NCI-H1417 (cell line): Measurements from ENCODE around the gene GABBR2.
"Not testable (repeated sequence)": the region's sequence is repeated elsewhere in the genome, so short reads cannot be mapped to it uniquely, and the experiment has no call there.

ENCODE experiments used
- DNase-seq, 3 experiments: peaks; one replicate each; lab custom pipeline; 2025; lab: John Stamatoyannopoulos, UW

GABBR2 gene

DNA sequence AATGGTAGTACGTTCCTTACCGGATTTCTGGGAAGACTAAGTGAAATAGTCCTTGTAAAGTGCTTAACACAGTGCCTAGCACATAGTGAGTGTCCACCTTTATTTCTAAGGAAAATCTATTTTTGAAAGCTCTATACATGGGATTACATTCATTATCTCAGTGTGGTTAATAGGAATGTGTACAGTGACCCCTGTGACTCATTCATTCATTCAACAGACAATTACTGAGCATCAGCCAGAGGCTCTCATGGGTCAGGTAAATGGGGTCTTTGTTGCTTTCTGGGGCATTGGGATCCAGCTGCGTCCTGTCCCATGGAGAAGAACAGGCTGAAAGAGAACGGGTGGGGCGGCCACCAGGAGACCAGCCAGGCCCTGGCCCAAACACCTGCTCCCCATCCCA is 227.1 kb downstream of the GABBR2 start:
- DNase-seq = no peak

DNA sequence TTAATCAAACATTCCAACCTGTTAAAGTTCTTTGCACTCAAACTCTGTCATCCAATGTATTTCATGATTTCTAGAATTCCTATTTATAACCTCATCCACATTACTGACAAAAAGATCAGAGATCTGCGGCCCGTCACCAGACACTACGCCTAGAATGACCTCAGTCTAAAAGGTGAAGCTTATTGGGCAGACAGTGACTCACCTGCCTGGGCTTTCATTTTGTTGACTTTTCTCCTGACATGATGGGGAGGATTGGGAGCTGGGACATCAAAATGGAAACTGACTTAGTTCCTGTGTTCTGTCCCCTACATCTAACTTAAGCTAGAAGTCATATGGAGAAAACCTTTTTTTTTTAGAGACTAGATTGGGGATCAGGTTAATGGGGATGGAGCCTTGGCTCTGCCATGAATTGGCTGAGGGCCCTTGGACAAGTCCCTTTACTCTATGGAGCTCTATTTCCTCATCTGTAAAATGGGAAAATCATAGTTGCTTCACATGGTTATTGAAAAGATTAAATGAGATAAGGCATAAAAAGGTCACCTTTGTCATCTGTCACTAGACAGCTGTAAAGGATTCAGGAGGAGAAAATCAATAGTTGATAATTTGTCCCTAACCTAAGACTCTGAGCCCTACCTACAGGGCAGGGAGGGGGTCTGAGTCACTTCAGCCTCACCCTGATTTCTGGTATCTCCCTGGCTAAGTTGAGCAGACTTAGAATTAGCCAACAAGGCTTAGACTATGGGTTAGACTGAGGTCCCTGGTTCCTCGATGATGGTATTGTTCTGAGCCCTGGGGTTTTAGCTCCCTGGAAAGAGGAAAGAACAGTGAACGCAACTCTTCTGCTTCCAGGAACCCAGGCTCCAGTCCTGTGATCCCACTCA is 228.5 kb downstream of the GABBR2 start:
- DNase-seq = no peak

- no peak for DNase-seq
Observed at GRCh38 chr9:98479449-98479848, 229.3 kb downstream of the GABBR2 start.

DNA sequence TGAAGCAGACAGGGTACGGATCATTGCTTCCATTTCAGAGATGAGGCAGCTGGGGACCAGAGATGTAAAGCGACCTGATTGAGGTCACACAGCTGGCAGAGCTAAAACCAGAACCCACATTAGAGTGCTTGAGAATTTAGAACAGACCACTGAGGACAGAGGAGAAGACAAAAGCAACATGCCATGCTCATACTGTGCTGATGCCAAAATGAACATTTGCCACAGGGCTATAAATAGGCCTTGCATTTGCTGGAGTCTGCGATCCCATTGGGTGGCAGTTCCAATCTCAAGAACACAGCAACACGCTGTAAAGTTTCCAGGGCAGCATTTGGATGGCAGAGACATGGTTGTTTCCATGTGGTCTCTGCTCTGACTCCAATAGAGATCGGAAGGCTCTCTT is 230.9 kb downstream of the GABBR2 start:
- no peak for DNase-seq

DNA sequence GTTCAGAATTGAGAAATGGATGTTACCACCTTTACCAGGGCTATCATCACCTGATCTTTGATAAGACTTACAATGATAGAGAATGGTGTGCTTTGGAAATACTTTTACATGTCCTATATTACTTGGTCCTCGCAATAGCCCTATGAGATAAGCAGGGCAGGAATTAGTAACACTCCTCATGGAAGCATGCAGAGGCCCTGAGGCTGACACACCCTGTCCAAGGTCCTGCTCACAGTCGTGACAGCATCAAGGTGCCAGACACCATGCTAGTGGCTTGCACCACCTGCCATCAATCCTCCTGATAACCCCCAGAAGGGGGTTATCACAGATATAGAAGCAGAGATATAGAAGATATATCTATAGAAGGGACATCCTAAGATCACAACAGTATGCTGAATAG is 236.5 kb downstream of the GABBR2 start:
- no peak for DNase-seq

DNA sequence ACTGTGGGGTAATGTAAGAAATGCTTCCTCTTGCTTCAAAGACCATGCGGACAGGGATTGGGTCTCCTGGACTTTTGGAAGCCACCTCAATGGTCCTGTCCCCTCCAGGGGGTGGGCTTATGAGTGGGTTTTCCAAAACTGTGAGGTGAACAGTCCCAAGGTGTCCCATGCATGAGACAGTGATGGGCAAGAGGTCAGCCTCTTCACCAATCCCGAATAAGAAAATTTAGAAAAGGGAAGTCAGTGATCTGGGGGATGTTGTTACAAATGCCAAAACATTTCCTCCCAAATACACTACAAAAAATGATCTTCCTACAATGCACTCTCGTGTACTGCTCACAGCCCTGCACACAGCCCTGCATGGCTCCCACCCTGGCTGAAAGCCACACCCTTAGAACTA is 237.6 kb downstream of the GABBR2 start:
- no peak for DNase-seq

GRCh38 chr9:98468567-98469239 is 240.0 kb downstream of the GABBR2 start:
- DNase-seq = no peak

GRCh38 chr9:98465799-98466198 is 242.9 kb downstream of the GABBR2 start:
- no peak for DNase-seq

- not testable (repeated sequence) for DNase-seq
Observed at GRCh38 chr9:98464156-98464690, 244.5 kb downstream of the GABBR2 start.

DNA sequence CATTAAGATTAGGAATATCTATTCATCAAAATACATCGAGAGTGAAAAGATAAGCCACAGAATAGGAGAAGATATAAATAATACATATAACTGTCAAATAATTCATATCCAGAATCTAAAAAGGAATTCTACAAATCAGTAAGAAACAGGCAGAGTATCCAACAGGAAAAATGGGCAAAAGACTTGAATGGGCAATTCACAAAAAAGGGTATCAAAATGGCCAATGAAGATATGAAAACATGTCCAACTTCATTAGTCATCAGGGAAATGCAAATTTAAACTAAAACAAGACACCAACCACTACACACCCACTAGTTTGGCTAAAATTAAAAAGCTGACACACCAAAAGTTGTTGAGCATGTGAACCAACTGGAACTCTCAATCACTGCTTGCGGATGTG is 246.4 kb downstream of the GABBR2 start:
- DNase-seq = no peak

DNA sequence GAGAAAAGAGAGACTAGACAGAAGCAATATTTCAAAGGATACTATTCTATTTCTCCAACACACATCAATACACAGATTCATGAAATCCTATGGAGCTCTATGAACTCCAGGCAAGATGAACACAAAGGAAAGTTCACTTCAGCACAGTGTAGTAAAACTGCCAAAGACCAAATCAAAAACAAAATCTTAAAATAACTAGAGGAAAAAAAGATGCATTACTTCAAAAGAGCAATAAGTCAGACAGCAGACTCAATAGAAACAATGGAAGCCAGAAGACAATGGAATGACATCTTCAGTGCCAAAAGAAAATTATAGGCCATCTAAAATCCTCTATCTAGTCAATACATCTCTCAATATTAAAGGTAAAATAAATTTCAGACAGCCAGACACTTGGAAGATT is 248.0 kb downstream of the GABBR2 start:
- no peak for DNase-seq

DNA sequence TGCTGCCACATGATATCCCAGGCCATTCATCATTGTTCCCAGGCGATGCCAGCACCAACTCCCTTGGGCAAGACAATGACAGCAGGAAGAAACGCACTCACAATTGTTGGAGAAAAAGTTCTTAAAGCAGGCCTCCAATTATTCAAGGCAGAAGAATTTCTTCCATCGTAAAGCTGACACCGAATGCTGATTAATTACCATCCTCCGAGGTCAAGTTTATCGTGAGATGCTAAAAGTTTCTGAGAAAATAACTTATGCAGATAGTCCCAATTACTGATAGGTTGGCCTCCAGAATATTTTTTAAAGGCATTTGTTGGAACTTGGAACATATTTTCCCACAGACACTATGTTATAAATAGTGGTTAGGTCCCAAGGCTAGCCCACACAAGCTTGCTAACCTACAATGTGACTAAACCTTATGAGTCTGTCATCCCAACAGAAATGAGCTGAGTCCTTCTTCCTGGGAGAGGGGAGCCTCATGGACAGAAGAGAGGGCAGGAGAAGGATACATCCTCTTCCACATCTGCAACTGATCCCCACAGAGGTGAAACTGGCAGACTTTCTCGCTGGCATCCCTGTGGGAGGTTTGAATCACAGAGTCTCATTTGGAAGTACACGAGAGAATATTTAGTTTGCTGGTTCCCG is 250.9 kb downstream of the GABBR2 start:
- DNase-seq = no peak

- DNase-seq = no peak
Observed at GRCh38 chr9:98456156-98456613, 252.6 kb downstream of the GABBR2 start.

DNA sequence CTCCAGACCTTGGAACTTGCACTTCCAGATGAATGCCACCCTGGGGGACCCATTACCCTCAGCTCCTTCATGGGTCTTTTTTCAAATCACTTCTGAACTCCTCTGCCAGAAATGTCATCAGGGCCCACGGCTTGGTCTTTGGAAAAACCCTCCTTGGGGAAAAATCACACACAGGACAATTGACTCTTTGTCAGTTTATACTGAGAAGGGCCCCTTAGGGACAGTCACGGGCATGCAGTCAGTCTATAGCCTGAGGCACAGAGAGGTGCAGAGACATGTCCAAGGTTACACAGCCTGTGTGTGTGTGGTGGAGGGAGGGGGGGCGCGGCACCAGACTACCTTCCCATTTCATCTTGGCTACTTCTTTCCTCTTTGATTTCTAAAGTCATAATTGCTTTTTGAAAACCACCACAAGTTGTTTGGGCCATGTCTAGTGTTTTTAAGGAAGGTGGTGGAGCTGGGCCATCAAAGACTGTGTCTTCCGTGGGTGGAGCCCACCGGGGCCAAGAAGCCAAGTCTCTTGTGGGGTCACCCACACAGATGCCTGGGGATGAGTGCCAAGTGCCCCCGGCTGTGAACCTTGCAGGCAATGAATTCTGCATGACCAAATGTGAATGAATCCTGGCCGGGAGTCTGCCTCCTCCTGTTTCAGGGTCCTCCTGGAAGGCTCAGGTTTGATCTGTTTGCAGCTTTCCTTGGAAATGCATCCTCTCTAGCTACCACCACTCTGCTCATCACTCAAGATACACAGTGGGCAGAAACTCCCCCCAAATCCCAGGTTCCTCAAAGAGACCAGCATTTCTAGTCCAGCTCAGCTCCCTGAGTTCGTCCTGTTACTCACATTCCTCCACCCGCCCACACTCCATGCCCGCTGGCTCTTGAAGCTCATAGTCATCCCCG is 253.2 kb downstream of the GABBR2 start:
- DNase-seq = no peak

DNA sequence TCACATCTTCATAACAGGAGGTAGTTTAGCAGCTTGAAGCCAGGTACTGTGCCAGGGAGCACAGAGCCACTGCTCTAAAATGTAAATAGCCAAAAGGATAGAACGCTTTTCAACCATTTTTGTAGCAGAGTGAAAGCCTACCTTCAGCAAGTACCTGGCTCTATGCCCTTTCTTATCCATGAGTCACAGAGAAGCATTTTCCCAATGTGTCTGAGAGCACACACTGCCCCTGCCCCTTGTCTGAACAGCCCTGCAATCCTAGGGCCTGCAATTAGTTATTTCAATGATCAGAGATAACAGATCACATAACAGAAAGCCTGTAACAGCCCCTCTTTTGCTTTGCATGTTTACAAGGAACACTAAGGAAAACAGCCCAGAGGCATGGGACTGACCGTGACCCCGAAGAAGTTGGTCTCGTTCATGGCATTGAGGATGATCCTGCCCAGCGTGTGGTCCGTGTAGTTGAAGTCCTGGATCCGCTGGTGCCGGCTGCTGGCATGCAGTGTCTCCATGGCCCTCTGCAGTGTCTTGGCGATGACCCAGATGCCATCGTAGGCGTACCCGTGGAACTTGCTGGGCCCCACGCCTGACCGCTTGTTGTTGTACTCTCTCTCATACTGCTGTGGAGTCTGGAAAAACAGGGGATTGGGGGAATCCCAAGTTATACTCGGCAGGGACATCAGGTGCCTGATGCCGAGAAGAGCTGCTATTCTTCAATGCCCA is 255.0 kb downstream of the GABBR2 start:
- no peak for DNase-seq

GRCh38 chr9:98451576-98451975 is 257.2 kb downstream of the GABBR2 start:
- no peak for DNase-seq

GRCh38 chr9:98450496-98450895 is 258.2 kb downstream of the GABBR2 start:
- DNase-seq = no peak

DNA sequence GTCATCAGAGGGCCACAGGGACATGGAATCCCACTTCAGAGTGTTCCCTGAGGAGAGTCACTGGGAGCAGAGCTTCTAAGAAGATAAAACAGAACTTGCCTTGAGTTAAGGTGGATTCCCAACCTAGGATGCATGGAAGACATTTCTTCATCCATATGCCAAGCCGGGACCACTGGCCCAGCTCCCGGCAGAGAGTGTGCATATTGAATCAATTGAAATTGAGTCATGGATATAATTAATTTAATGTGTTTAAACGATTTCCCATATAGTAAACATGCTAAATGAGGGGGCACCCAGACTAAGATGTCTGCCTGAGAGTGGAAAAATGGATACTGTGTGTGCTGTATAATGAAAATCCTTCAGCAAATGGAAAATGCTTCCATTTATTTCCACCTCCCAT is 258.9 kb downstream of the GABBR2 start:
- no peak for DNase-seq

DNA sequence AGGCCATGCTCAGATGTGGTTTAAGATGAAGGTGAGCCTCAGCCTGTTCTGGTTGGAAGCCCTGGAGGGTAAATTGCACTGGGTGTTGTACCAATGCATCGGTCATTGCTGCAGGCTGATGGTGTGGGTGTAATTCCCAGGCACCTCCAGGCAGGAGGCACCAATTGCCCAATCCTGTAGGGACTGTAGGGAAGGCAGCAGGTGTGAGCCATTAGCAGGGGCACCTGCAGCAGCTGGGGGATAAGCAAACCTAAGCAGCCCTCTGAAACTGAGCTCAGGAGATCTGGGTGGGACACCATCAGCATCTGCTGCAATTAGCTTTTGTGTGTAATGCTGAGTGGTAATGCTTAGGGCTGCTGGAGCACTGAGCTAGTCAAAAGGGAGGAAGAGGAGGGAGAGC is 263.2 kb downstream of the GABBR2 start:
- DNase-seq = peak in 2 of 3 experiments; percentile 6 to 50

DNA sequence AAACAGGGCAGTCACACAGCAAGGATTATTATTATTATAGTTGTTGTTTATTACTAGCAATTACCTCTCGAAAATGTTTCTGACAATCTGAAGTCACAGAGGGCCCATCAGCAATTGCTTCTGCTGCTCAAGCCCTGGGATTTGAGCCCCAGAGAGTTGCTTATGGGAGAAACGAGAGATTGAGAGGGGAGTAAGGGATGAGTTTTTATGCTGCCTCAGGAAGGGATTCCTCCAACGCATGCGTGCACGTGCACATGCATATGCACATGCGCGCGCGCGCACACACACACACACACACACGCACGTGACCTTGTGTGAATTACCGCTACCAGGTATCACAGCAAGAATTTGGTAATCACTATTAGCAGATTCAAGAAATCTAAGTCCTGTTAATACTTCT is 264.1 kb downstream of the GABBR2 start:
- no peak for DNase-seq

DNA sequence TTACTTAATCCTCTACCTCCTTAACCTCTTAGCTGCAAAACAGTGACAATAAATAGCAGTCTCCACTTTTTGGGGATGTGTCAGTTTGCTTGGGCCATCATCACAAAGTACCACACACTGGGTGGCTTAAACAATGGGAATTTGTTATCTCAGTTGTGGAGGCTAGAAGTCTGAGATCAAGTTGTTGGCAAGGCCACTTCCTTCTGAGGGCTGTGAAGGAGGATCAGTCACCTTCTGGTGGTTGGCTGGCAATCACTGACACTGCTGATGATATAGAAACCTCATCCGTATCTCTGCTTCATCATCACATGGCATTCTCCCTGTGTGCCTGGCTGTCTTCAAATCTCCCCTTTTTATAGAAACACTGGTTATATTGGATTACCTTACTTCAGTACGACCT is 266.2 kb downstream of the GABBR2 start:
- DNase-seq = no peak
